Upper lobe of right lung (tissue), 1 donor: ENCODE measurements around the gene UCP3. TPM values are rescaled to one million over a fixed set of nuclear protein-coding genes. Genes with fewer than 3 reads are reported as not detected.

Experiments
- ATAC-seq: fragments of 200-7000 bp; cut with Tn5 transposase; one replicate; pipeline ENCODE4 v1.9.1; 2020; ENCODE audit warnings: mild to moderate bottlenecking, moderate library complexity
- DNase-seq: peaks from one replicate; pipeline ENCODE4 v3.0.0-alpha.2; 2020
- H3K27ac ChIP-seq: fragments of 200-600 bp; one replicate; pipeline ENCODE4 v1.8.0; 2022
- H3K27me3 ChIP-seq: fragments of 200-600 bp; one replicate; pipeline ENCODE4 v1.8.0; 2022; ENCODE audit warnings: mild to moderate bottlenecking
- H3K36me3 ChIP-seq: fragments of 200-600 bp; one replicate; pipeline ENCODE4 v1.8.0; 2022
- H3K4me1 ChIP-seq: fragments of 200-600 bp; one replicate; pipeline ENCODE4 v1.8.0; 2022
- H3K4me3 ChIP-seq: fragments of 200-600 bp; one replicate; pipeline ENCODE4 v1.8.0; 2022; ENCODE audit warnings: mild to moderate bottlenecking
- H3K9me3 ChIP-seq: fragments of 200-600 bp; one replicate; pipeline ENCODE4 v1.8.0; 2022
- CTCF ChIP-seq: fragments of 200-600 bp; IDR thresholded peaks from one replicate; pipeline ENCODE4 v1.8.0; 2022; ENCODE audit warnings: antibody characterized with exemption
- intact Hi-C: fragments of 100-400 bp; cut with DNase I; formaldehyde crosslinking; loops from one replicate; pipeline ENCODE4 v1.11.0; 2022
- total RNA-seq: library from RNA; stranded (reverse); fragmentation: NEBNext Ultra II Directional; extraction: Animal tissue kit (Norgen Biotek cat#: 25700); gene quantifications from one replicate; pipeline ENCODE4 v1.2.1, GENCODE V29; 2021
- donor health status: DM: no; HTN: yes; CAD: no; lungs with severe emphysema.

The UCP3 gene
- total RNA-seq, 1 donor from 2014 or later = 2.6 TPM

GRCh38 chr11:74011360-74012073 lies 2.6 kb upstream of the UCP3 start:
- Histone ChIP-seq H3K4me1 (no peaks in the 10 kb centered on the region), H3K4me3 (no peak overlapping the region), H3K27me3 (no peaks in the 10 kb centered on the region), H3K9me3 (no peaks in the 10 kb centered on the region), H3K27ac (no peak overlapping the region), H3K36me3 (no peaks in the 10 kb centered on the region)
- intact Hi-C loops = no loop called here
- no peak for TF ChIP-seq CTCF
- no peak for DNase-seq
- ATAC-seq = peak; percentile 19

GRCh38 chr11:74010306-74011300 lies 1.7 kb upstream of the UCP3 start:
- Histone ChIP-seq H3K36me3 (no peaks in the 10 kb centered on the region), H3K4me1 (no peaks in the 10 kb centered on the region), H3K27me3 (no peaks in the 10 kb centered on the region), H3K4me3 (no peak overlapping the region), H3K9me3 (no peaks in the 10 kb centered on the region), H3K27ac (no peak overlapping the region)
- ATAC-seq = no peak
- no peak for TF ChIP-seq CTCF
- DNase-seq = no peak
- intact Hi-C loops = no loop called here

- no peak overlapping the region for H3K27ac ChIP-seq
- DNase-seq = no peak
- H3K36me3 ChIP-seq = no peaks in the 10 kb centered on the region
- H3K4me1 ChIP-seq = no peaks in the 10 kb centered on the region
- H3K4me3 ChIP-seq = no peak overlapping the region
- TF ChIP-seq CTCF = no peak
- intact Hi-C loops = no loop called here
- no peaks in the 10 kb centered on the region for H3K9me3 ChIP-seq
- no peaks in the 10 kb centered on the region for H3K27me3 ChIP-seq
- no peak for ATAC-seq
Observed at GRCh38 chr11:74009675-74010305, 905 bp upstream of the UCP3 start.

- ATAC-seq = no peak
- intact Hi-C loops = no loop called here
Observed at GRCh38 chr11:74009230-74009547, 304 bp upstream of the UCP3 start.

More at GRCh38 chr11:74009230-74009547, 304 bp upstream of the UCP3 start:
- Histone ChIP-seq H3K4me3 (no peak overlapping the region), H3K27ac (no peak overlapping the region), H3K27me3 (no peaks in the 10 kb centered on the region), H3K36me3 (no peaks in the 10 kb centered on the region), H3K9me3 (no peaks in the 10 kb centered on the region), H3K4me1 (no peaks in the 10 kb centered on the region)
- no peak for TF ChIP-seq CTCF
- no peak for DNase-seq
